Endodermal cell (in vitro differentiated cells): ENCODE results near the gene HPD. TPM values are rescaled to one million over a fixed set of nuclear protein-coding genes. Genes with fewer than 3 reads are reported as not detected.

ENCODE experiments used
- DNase-seq: peaks from one replicate; pipeline ENCODE4 v3.0.0-alpha.2; 2017
- H3K27ac ChIP-seq: 2 replicates; pipeline ENCODE4 v1.5.1; 2013; ENCODE audit warnings: mild to moderate bottlenecking, low read depth, low read length, moderate library complexity
- H3K27me3 ChIP-seq: 2 replicates; pipeline ENCODE4 v1.6.1; 2013; ENCODE audit warnings: mild to moderate bottlenecking, low read length, moderate library complexity; ENCODE audit not compliant: insufficient read depth, control insufficient read depth, poor library complexity, severe bottlenecking
- H3K36me3 ChIP-seq: 2 replicates; pipeline ENCODE4 v1.7.0; 2013; ENCODE audit warnings: mild to moderate bottlenecking, low read length, moderate library complexity; ENCODE audit not compliant: control insufficient read depth, insufficient read depth
- H3K4me1 ChIP-seq: one replicate; pipeline ENCODE4 v1.7.0; 2013; ENCODE audit warnings: low read length; ENCODE audit not compliant: control insufficient read depth, insufficient read depth
- H3K4me3 ChIP-seq: 2 replicates; pipeline ENCODE4 v1.5.1; 2013; ENCODE audit warnings: mild to moderate bottlenecking, low read length, moderate library complexity
- H3K9ac ChIP-seq: 2 replicates; pipeline ENCODE4 v1.6.1; 2013; ENCODE audit warnings: mild to moderate bottlenecking, low read length, moderate library complexity; ENCODE audit not compliant: poor library complexity, severe bottlenecking; ENCODE audit errors: extremely low read depth
- H3K9me3 ChIP-seq: 2 replicates; pipeline ENCODE4 v1.6.1; 2013; ENCODE audit warnings: mild to moderate bottlenecking, low read length, moderate library complexity; ENCODE audit not compliant: control insufficient read depth
- H3K27ac Mint-ChIP-seq: 2 replicates; pipeline ENCODE4 v1.8.0; 2020; ENCODE audit warnings: mixed read lengths
- H3K27me3 Mint-ChIP-seq: 2 replicates; pipeline ENCODE4 v1.8.0; 2021; ENCODE audit warnings: mild to moderate bottlenecking, mixed read lengths; ENCODE audit not compliant: insufficient read depth
- H3K36me3 Mint-ChIP-seq: 2 replicates; pipeline ENCODE4 v1.8.0; 2020; ENCODE audit warnings: low read depth, mixed read lengths
- H3K4me1 Mint-ChIP-seq: 2 replicates; pipeline ENCODE4 v1.8.0; 2020; ENCODE audit warnings: mixed read lengths
- H3K4me3 Mint-ChIP-seq: 2 replicates; pipeline ENCODE4 v1.8.0; 2020; ENCODE audit warnings: mild to moderate bottlenecking, moderate library complexity, mixed read lengths
- H3K9me3 Mint-ChIP-seq: 2 replicates; pipeline ENCODE4 v1.8.0; 2020; ENCODE audit warnings: mild to moderate bottlenecking, mixed read lengths
- CTCF ChIP-seq: fragments of 200-600 bp; sonication (generic); conservative IDR thresholded peaks from 2 replicates; pipeline ENCODE4 v1.5.0; 2021; ENCODE audit warnings: antibody characterized with exemption, mild to moderate bottlenecking
- WGBS, 2 experiments: methylation state at CpG; one replicate each; pipeline versions ENCODE4 v1.1.5 to v1.1.7; 2013; ENCODE audit warnings: missing lambda C conversion rate in 2 of 2, mixed read lengths in 1 of 2; ENCODE audit not compliant: insufficient coverage in 1 of 2, insufficient read length in 1 of 2; 5-methylcytosine and 5-hydroxymethylcytosine counted together
- total RNA-seq, 2 donors: library from RNA; stranded (reverse); fragmentation: NEBNext Ultra II Directional in 1 of 2; extraction: Animal tissue kit (Norgen Biotek cat#: 25700) in 1 of 2; gene quantifications; 2 replicates in 1 of 2; 3 replicates in 1 of 2; pipeline ENCODE4 v1.2.1, GENCODE V29; 2021

The HPD gene
- total RNA-seq, 2 donors from 2014 or later: 0.55 to 0.71 TPM

- H3K36me3 ChIP-seq: peaks cover 78% of the 10 kb centered on the region
- no peak overlapping the region for H3K9ac ChIP-seq
- H3K27me3 ChIP-seq: no peaks in the 10 kb centered on the region
- no peak overlapping the region for H3K27ac ChIP-seq
- H3K4me3 ChIP-seq: no peak overlapping the region
- Mint-ChIP-seq H3K36me3 (peaks cover 66% of the 10 kb centered on the region), H3K9me3 (no peaks in the 10 kb centered on the region), H3K27me3 (no peaks in the 10 kb centered on the region), H3K4me1 (peaks cover under 1% of the 10 kb centered on the region), H3K27ac (no peak overlapping the region), H3K4me3 (no peak overlapping the region)
- TF ChIP-seq CTCF: no peak
- DNase-seq: no peak
- no peaks in the 10 kb centered on the region for H3K9me3 ChIP-seq
- WGBS, 2 experiments: 97 to 99% methylated on average over 14 of the region's 14 CpGs
- H3K4me1 ChIP-seq: no peaks in the 10 kb centered on the region
Measured at GRCh38 chr12:121899590-121899989, 40.9 kb upstream of the HPD start.

- Mint-ChIP-seq H3K27me3 (no peaks in the 10 kb centered on the region), H3K4me3 (no peak overlapping the region), H3K27ac (no peak overlapping the region), H3K36me3 (peaks cover 59% of the 10 kb centered on the region), H3K4me1 (peaks cover 13% of the 10 kb centered on the region), H3K9me3 (no peaks in the 10 kb centered on the region)
- Histone ChIP-seq H3K9me3 (no peaks in the 10 kb centered on the region), H3K27me3 (no peaks in the 10 kb centered on the region), H3K4me1 (peaks cover 8% of the 10 kb centered on the region), H3K4me3 (no peak overlapping the region), H3K36me3 (peaks cover 70% of the 10 kb centered on the region), H3K27ac (no peak overlapping the region), H3K9ac (no peak overlapping the region)
- WGBS, 2 experiments: 94% methylated on average over 1 to 5 of the region's 5 CpGs
- TF ChIP-seq CTCF: no peak
- no peak for DNase-seq
Measured at GRCh38 chr12:121898287-121898686, 39.6 kb upstream of the HPD start.

GRCh38 chr12:121894633-121895032, 36.0 kb upstream of the HPD start:
- WGBS, 2 experiments: 78 to 82% methylated on average over 3 to 7 of the region's 7 CpGs

More at GRCh38 chr12:121894633-121895032, 36.0 kb upstream of the HPD start:
- H3K27ac ChIP-seq: no peak overlapping the region
- peaks cover 49% of the 10 kb centered on the region for H3K36me3 ChIP-seq
- Mint-ChIP-seq H3K4me1 (peaks cover 21% of the 10 kb centered on the region), H3K4me3 (no peak overlapping the region), H3K27ac (peak overlapping the region; percentile 78), H3K36me3 (peaks cover 45% of the 10 kb centered on the region), H3K27me3 (peaks cover 7% of the 10 kb centered on the region), H3K9me3 (no peaks in the 10 kb centered on the region)
- TF ChIP-seq CTCF: peak; percentile 71
- H3K27me3 ChIP-seq: no peaks in the 10 kb centered on the region
- no peaks in the 10 kb centered on the region for H3K9me3 ChIP-seq
- DNase-seq: peak; percentile 76
- peaks cover 11% of the 10 kb centered on the region for H3K4me1 ChIP-seq
- H3K9ac ChIP-seq: no peak overlapping the region
- H3K4me3 ChIP-seq: no peak overlapping the region
